ENCODE measurements around the gene IGLL5.

- no peak for TF ChIP-seq CTCF (IDR thresholded peaks at IDR 0.05)
- TF ChIP-seq EP300 (IDR thresholded peaks at IDR 0.05), result no peak
Observed at GRCh38 chr22:22916952-22917290, 29.3 kb downstream of the IGLL5 start.

Data from ovary (tissue), 3 donors.